HG03280 (cell line): ENCODE results near the gene ATRN.
"Not testable (repeated sequence)": the region's sequence is repeated elsewhere in the genome, so short reads cannot be mapped to it uniquely, and the experiment has no call there.

Source experiments
- ATAC-seq: cut with Tn5 transposase; IDR thresholded peaks from one replicate; pipeline ENCODE4 v1.9.1; 2021; ENCODE audit warnings: mild to moderate bottlenecking, moderate library complexity; ENCODE audit not compliant: unreplicated experiment

The ATRN gene

GRCh38 chr20:3465301-3465700, 5.5 kb upstream of the ATRN start:
- ATAC-seq, result no peak

- no peak for ATAC-seq
Observed at GRCh38 chr20:3470208-3470626, 601 bp upstream of the ATRN start.

GRCh38 chr20:3471397-3472021, 691 bp downstream of the ATRN start:
- ATAC-seq, result no peak

- ATAC-seq, result no peak
Observed at GRCh38 chr20:3472105-3472504, 1.3 kb downstream of the ATRN start.

- no peak for ATAC-seq
Observed at GRCh38 chr20:3473324-3473723, 2.5 kb downstream of the ATRN start.

GRCh38 chr20:3473944-3474343, 3.1 kb downstream of the ATRN start:
- ATAC-seq, result no peak

GRCh38 chr20:3477003-3477860, 6.4 kb downstream of the ATRN start:
- ATAC-seq, result not testable (repeated sequence)

GRCh38 chr20:3477861-3478544, 7.2 kb downstream of the ATRN start:
- ATAC-seq, result no peak

- ATAC-seq, result no peak
Observed at GRCh38 chr20:3479025-3479424, 8.2 kb downstream of the ATRN start.

- no peak for ATAC-seq
Observed at GRCh38 chr20:3479759-3480615, 9.2 kb downstream of the ATRN start.

- no peak for ATAC-seq
Observed at GRCh38 chr20:3483309-3483708, 12.5 kb downstream of the ATRN start.

GRCh38 chr20:3483784-3484183, 13.0 kb downstream of the ATRN start:
- ATAC-seq, result no peak

- no peak for ATAC-seq
Observed at GRCh38 chr20:3485913-3486312, 15.1 kb downstream of the ATRN start.

- no peak for ATAC-seq
Observed at GRCh38 chr20:3486850-3487249, 16.0 kb downstream of the ATRN start.

GRCh38 chr20:3492669-3493068, 21.9 kb downstream of the ATRN start:
- no peak for ATAC-seq

GRCh38 chr20:3494218-3494617, 23.4 kb downstream of the ATRN start:
- no peak for ATAC-seq

- ATAC-seq, result no peak
Observed at GRCh38 chr20:3502878-3503277, 32.1 kb downstream of the ATRN start.

GRCh38 chr20:3505148-3505547, 34.3 kb downstream of the ATRN start:
- no peak for ATAC-seq

GRCh38 chr20:3509064-3509463, 38.2 kb downstream of the ATRN start:
- ATAC-seq, result no peak

GRCh38 chr20:3510110-3510509, 39.3 kb downstream of the ATRN start:
- no peak for ATAC-seq

- not testable (repeated sequence) for ATAC-seq
Observed at GRCh38 chr20:3512239-3512638, 41.4 kb downstream of the ATRN start.
